ENCODE data around the gene GEMIN5.

The GEMIN5 gene

DNA sequence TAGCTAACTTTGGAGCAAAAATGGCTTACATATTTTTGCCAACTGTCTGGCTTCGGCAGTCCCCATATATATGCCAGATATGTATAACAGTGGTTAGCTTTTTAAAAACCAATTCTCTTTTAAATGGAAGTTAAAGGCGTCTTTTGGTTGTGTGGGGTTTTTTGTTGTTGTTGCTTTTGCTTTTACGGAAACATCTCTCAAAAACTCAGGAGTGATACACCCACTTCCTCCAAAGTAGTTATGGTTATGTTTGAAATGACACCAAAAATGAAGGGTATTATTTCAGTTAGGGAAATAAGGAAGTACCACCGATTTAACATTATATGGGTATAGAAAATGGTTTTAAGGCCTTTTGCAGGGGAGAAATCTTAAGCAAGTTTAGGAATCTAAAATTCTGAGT is 77.2 kb downstream of the GEMIN5 start:
- H3K4me3 ChIP-seq (replicated peaks in 1 of 2; ENCODE audit: low read depth in 2 of 2, low read length in 2 of 2) = peak overlapping the region in 1 of 2 donors; percentile 69
- TF ChIP-seq, protein P1, sequence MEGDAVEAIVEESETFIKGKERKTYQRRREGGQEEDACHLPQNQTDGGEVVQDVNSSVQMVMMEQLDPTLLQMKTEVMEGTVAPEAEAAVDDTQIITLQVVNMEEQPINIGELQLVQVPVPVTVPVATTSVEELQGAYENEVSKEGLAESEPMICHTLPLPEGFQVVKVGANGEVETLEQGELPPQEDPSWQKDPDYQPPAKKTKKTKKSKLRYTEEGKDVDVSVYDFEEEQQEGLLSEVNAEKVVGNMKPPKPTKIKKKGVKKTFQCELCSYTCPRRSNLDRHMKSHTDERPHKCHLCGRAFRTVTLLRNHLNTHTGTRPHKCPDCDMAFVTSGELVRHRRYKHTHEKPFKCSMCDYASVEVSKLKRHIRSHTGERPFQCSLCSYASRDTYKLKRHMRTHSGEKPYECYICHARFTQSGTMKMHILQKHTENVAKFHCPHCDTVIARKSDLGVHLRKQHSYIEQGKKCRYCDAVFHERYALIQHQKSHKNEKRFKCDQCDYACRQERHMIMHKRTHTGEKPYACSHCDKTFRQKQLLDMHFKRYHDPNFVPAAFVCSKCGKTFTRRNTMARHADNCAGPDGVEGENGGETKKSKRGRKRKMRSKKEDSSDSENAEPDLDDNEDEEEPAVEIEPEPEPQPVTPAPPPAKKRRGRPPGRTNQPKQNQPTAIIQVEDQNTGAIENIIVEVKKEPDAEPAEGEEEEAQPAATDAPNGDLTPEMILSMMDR (IDR thresholded peaks at IDR 0.05; ENCODE audit: low read depth, low read length) = no peak
- no peak for DNase-seq (ENCODE audit: low read depth in 2 of 2)

- H3K4me3 ChIP-seq (replicated peaks in 1 of 2; ENCODE audit: low read depth in 2 of 2, low read length in 2 of 2) = peak overlapping the region; percentile 62 to 69
- TF ChIP-seq, protein P1 (IDR thresholded peaks at IDR 0.05; ENCODE audit: low read depth, low read length) = no peak
- DNase-seq (ENCODE audit: low read depth in 2 of 2) = peak; percentile 68 to 78
Observed at GRCh38 chr5:154860123-154860522, 77.9 kb downstream of the GEMIN5 start.

DNA sequence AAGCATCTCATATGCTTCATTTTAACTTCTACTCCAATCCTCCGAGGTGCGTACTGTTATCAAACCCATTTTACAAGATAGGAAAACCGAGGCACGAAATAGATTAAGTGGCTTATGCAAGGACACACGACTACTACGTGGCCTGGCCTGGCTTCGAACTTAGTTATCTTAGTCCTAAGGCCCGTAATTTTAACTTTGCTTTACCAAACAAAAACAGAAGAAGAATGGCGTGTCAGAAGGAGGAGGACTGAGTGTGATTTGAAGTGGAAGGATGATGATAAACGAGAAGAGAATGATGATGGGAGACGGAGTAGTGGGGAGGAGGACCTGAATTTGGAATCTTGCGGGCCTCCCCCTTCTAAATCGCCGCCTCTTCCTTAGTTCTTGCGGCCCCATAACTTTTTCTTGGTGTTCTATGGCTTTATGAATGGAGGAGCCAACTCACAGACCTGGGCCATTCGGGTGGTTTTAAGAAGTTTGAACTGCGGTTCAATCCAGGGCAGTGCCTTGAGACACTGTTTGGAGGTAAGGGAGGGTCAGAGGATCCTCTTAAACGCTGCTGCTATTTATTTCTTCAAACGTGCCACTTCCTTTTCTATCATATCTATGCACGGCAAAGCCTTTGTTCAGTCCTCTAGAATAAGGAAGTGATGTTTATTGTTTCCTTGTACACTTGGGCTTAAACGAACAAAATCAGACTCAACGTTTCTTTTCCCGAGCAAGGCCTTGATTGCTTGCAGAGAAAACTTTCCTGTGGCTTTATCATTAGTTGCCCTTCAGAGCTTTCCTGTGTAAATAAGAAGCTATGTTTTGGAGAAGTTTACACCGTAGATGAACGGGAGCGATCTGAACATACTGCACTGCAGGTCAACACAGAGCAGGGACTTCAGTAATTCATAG is 78.8 kb downstream of the GEMIN5 start:
- DNase-seq (ENCODE audit: low read depth in 2 of 2) = peak; percentile 7 to 28
- TF ChIP-seq, protein P1 (IDR thresholded peaks at IDR 0.05; ENCODE audit: low read depth, low read length) = no peak
- H3K4me3 ChIP-seq (replicated peaks in 1 of 2; ENCODE audit: low read depth in 2 of 2, low read length in 2 of 2) = peak overlapping the region; percentile 62 to 69

DNA sequence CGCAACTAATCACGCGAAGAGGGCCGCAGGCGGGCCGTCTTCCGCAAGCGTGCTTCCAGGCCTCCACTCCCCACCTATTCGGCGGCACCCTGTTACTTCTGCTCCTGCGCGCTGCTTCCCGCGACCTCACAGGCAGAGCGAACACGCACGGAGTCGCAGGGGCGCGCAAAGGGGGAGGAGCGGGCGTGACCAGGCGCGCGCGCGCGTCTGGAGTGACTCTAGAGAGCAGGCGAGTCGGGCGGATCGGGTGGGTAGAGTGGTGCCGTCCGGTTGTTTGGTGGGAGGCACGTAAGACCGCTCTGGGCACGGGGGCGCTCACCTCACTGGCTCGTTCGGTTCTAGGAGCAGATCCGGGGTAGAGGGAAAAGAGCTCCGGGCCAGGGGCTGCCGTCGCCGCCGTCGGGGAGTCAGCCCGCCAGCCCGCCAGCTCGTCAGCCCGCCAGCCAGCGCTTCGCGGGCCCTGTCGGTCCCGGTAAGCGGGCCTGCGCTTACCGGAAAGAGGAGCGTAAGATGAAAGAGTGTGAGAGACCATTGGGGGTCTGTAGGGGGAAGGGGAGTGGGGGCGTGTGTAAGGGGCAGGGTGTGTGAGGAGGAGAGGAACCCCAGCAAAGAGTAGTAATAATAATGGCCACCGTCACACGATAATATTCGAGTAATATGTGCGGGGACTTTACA is 79.6 kb downstream of the GEMIN5 start, which contains the start of gene CNOT8:
TSS of gene CNOT8 (plus strand) at position 331 of the 675 bp plus-strand sequence. CDS start 4,652 bp downstream, outside the sequence.
- TF ChIP-seq, protein P1 (IDR thresholded peaks at IDR 0.05; ENCODE audit: low read depth, low read length) = no peak
- DNase-seq (ENCODE audit: low read depth in 2 of 2) = peak; percentile 98 to 99
- H3K4me3 ChIP-seq (replicated peaks in 1 of 2; ENCODE audit: low read depth in 2 of 2, low read length in 2 of 2) = peak within 1 kb of the TSS; percentile 62 to 69

GRCh38 chr5:154857530-154858296 is 80.3 kb downstream of the GEMIN5 start:
- TF ChIP-seq, protein P1 (IDR thresholded peaks at IDR 0.05; ENCODE audit: low read depth, low read length) = peak; percentile 9
- peak; percentile 98 for DNase-seq (ENCODE audit: low read depth in 2 of 2)
- H3K4me3 ChIP-seq (replicated peaks in 1 of 2; ENCODE audit: low read depth in 2 of 2, low read length in 2 of 2) = peak overlapping the region; percentile 62 to 69

GRCh38 chr5:154851351-154851750 is 86.7 kb downstream of the GEMIN5 start:
- no peak overlapping the region for H3K4me3 ChIP-seq (replicated peaks in 1 of 2; ENCODE audit: low read depth in 2 of 2, low read length in 2 of 2)
- DNase-seq (ENCODE audit: low read depth in 2 of 2) = no peak
- TF ChIP-seq, protein P1 (IDR thresholded peaks at IDR 0.05; ENCODE audit: low read depth, low read length) = no peak

Measured in cardiac fibroblast (primary cell).